NCI-H146 treated with DMSO at 0.1 percent for 48 hours (cell line): ENCODE measurements around the gene UBE3C.
A peak's percentile ranks its signal among the peaks of the same experiment; 100 is the strongest.

Source experiments
- DNase-seq: peaks from one replicate; lab custom pipeline; 2025; ENCODE audit not compliant: unreplicated experiment; lab: John Stamatoyannopoulos, UW

UBE3C gene

GRCh38 chr7:157284229-157285014 is 145.7 kb downstream of the UBE3C start:
- no peak for DNase-seq

GRCh38 chr7:157291404-157292080 is 152.8 kb downstream of the UBE3C start:
- no peak for DNase-seq

- no peak for DNase-seq
These were observed 153.5 kb downstream of the UBE3C start for GRCh38 chr7:157292258-157292657.

- DNase-seq = no peak
These were observed 154.2 kb downstream of the UBE3C start for GRCh38 chr7:157292770-157293412.

- no peak for DNase-seq
These were observed 154.7 kb downstream of the UBE3C start for GRCh38 chr7:157293413-157293788.

DNA sequence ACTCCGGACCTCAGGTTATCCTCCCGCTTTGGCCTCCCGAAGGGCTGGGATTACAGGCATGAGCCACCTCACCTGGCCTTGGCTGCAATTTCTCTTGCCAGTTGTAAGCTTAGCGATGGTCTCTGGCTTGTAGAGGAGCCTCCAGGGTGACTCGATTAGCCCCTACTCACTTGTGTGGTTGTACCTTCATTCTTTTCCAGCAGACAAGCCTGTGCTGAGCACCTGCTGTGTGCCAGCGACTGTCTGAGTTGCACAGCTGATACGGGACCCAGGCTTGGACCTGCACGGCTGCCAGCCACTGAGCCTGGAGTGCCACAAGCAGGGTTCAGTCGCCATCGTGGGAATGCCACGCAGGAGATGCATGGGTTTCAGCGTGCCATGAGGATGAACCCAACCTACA is 156.0 kb downstream of the UBE3C start:
- DNase-seq = no peak

- no peak for DNase-seq
These were observed 156.6 kb downstream of the UBE3C start for GRCh38 chr7:157295338-157295737.

- DNase-seq = peak; percentile 20
These were observed 158.5 kb downstream of the UBE3C start for GRCh38 chr7:157297185-157297584.

DNA sequence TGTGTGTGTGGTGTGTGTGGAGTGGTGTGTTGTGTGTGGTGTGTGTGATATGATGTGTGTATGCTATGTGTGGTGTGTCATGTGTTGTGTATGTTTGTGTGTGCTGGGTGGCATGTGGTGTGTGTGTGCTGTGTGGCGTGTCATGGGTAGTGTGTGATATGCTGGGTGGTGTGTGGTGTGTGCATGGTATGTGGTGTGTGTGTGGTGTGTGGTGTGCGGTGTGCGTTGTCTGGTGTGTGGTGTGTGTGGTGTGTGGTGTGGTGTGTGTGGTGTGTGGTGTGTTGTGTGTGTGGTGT is 160.5 kb downstream of the UBE3C start:
- no peak for DNase-seq

- DNase-seq = no peak
These were observed 161.1 kb downstream of the UBE3C start for GRCh38 chr7:157299613-157300368.

DNA sequence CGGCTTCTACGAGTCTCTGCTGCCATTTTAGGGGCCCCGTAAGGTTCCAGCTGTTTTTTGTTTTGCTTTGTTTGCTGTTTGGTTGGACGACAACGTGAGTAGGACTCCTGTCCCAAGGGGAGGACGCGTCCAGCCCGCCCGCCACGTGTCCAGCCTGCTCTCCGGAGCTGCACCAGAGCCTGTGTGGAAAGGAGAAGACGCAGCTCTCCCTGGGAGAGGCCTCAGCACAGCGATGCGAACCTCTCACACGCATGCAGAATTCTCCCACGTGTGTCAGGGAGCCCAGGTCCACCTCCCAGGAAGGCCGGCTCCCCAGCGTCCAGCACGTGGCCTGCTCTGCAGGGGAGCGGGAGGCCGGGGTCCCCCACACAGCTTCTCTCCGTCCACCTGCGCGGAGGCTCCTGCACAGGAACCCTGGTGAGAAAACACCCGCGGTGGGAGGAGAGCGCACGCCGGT is 161.7 kb downstream of the UBE3C start:
- no peak for DNase-seq

DNA sequence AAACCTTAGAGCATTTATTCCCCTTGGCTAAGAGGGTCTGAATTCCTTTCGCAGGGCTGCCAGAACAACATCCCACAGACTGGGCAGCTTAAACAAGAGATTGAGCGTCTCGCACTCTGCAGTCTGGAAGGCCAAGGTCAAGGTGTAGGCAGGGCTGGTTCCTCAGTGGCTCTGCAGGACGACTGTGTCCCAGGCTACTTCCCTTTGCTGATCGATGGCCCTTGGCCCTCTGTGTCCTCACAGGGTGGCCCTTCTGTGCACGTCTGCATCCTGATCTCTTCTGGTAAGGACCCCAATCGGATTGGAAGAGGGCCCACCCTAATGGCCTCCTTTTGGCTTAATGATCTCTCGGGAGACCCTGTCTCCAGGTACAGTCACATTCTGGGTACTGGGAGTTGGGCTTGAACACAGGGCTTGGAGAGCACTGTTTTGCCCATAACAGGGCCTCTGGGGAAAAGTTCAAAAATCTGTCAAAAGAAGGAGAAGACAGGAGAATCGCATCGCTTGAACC is 162.9 kb downstream of the UBE3C start:
- DNase-seq = no peak

DNA sequence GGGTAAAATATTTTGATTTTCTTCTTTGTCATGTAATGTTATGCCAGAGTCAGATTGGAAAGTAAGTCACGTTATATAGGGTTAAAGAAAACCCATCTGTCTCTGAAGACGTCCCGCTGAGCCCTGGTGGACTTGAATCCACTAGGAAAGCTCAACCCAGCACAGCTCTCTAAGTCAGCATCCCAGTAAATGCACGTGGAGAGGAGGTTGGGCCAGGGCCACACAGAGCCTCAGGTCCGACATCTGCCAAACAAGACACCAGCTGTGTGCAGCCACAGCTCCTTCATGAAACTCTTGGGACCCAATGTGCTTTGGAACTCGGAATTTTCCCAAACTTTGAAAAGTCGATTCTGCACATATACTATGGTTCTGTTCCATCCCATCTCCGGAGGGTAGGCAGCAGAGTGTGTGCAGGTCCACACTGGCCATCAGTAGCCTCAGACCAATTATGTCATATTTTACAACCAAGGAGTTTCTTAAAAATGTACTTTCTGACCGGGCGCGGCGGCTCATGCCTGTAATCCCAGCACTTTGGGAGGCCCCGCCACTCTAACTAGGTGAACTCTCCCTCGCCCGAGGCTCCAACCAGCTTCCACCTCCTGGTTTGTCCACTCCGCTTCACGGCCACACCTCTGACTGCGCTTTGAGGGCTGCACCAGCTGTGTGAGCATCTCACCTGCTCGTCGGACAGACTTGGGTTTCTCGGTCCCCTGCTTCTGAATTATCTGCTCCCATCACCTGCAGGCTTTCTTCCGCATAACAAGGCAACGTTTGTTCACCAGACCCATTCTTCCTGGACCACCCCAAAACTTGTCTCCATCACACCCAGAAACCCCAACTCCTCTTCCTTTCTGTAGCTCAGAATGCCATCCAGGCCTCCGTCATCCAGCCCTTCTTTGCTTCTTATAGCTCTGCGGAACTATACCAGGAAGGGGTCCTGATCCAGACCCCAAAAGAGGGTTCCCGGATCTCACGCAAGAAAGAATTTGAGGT is 168.4 kb downstream of the UBE3C start:
- no peak for DNase-seq

DNA sequence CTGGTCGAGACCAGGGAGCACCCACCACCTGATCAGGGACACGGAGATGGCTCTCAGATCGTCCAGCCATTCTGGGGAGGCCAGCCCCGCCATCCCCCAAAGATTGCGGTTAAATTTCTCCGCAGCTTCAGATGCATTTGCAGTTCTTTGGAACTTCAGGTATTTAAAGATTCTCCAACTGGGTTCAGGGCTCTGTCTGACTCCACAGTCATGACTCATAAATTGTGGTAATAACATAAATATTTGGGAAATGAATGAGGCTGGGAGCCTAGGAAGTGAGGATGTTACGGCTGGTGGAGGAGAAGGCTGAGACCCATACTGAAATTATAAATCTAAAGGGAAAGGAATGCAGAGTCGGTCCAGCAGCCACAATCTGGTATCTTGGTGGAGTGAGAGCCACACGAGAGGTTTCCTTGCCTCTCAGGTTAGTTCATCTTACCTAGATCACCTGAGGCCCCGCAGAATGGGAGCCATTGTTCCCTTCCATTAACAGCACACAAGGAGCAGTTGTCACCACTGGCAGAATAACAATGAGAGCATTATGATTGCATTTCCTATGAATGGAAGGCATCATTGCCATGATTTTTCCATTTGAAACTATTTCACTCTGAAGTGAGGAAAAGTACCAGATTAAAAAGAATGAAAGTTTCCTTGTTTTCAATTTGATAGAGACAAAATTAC is 171.4 kb downstream of the UBE3C start:
- peak; percentile 6 for DNase-seq

GRCh38 chr7:157310676-157311185 is 172.0 kb downstream of the UBE3C start:
- DNase-seq = no peak

GRCh38 chr7:157312941-157313340 is 174.2 kb downstream of the UBE3C start:
- DNase-seq = no peak

- no peak for DNase-seq
These were observed 174.9 kb downstream of the UBE3C start for GRCh38 chr7:157313645-157314044.

GRCh38 chr7:157318015-157318706 is 179.4 kb downstream of the UBE3C start:
- DNase-seq = no peak
